ENCODE results near the gene TAF1B. TPM values are rescaled to one million over a fixed set of nuclear protein-coding genes. Genes with fewer than 3 reads are reported as not detected.

The TAF1B gene
- total RNA-seq, 1 donor from 2014 or later = 19.5 TPM

DNA sequence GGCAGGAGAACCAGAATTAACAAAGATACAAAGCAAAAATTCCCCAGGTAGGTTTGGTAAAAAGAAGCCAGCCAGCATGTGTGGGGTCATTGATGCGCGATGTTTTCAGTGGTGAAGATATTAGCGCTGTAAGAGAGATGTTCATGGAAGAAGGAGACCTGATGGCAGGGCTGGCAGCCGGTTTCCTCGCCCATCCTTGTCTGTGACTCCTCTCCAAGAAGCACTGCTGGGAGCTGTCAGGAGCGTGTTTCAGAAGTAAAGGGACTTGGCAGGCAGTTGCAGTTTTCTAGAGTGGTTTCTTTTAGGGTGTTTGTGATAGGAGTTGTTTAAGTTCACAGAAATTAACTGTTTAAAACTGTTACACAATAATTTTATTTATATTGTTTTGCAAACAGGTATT lies 24.6 kb downstream of the TAF1B start:
- H3K36me3 ChIP-seq = peaks cover 22% of the 10 kb centered on the region
- H3K27ac ChIP-seq = no peak overlapping the region
- intact Hi-C loops (cut with DNase I) = no loop called here
- TF ChIP-seq, protein P1, sequence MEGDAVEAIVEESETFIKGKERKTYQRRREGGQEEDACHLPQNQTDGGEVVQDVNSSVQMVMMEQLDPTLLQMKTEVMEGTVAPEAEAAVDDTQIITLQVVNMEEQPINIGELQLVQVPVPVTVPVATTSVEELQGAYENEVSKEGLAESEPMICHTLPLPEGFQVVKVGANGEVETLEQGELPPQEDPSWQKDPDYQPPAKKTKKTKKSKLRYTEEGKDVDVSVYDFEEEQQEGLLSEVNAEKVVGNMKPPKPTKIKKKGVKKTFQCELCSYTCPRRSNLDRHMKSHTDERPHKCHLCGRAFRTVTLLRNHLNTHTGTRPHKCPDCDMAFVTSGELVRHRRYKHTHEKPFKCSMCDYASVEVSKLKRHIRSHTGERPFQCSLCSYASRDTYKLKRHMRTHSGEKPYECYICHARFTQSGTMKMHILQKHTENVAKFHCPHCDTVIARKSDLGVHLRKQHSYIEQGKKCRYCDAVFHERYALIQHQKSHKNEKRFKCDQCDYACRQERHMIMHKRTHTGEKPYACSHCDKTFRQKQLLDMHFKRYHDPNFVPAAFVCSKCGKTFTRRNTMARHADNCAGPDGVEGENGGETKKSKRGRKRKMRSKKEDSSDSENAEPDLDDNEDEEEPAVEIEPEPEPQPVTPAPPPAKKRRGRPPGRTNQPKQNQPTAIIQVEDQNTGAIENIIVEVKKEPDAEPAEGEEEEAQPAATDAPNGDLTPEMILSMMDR (IDR thresholded peaks at IDR 0.05) = no peak
- no peak overlapping the region for H3K4me3 ChIP-seq
- ATAC-seq (no peak), DNase-seq (no peak)
- H3K27me3 ChIP-seq = no peaks in the 10 kb centered on the region
- no peaks in the 10 kb centered on the region for H3K9me3 ChIP-seq
- H3K4me1 ChIP-seq = no peaks in the 10 kb centered on the region

DNA sequence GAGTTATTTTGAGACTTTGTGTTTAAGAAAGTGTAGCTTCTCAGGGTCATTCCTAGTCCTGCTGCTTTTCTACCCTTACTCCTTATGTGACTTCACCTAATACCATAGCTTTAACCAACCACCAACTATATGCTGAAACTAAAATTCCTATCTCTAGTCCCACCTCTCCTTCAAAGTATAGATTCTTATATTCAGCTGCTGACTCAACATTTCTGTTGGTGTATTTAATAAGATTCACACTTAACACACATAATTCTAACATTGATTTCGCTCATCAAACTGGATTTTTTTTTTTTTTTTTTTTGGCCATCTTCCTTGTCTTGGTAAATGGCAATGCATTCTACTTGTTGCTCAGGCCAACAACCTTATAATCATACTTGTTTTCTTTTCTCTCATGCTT lies 30.1 kb downstream of the TAF1B start:
- H3K27me3 ChIP-seq = no peaks in the 10 kb centered on the region
- DNase-seq (no peak), ATAC-seq (no peak)
- H3K4me3 ChIP-seq = no peak overlapping the region
- intact Hi-C loops (cut with DNase I) = no loop called here
- H3K4me1 ChIP-seq = no peaks in the 10 kb centered on the region
- peaks cover 59% of the 10 kb centered on the region for H3K36me3 ChIP-seq
- no peaks in the 10 kb centered on the region for H3K9me3 ChIP-seq
- no peak overlapping the region for H3K27ac ChIP-seq
- TF ChIP-seq, protein P1 (IDR thresholded peaks at IDR 0.05) = no peak

DNA sequence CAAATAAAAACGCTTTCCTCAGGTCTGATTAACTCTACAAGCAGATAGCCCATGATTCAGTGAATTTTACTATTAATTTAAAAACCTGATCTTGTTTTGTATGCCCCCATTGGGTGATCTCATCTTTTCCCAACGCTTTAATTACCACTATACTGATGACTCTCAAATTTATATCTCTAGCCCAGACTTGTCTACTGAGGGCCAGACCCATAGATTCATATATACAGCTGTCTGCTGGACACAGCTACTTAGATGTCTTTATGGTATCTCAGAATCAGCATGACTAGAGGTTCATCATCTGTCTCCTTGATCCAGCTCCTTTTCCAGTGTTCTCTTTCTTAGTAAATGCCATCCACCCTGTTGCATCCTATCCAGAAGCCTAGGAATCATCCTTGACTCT lies 33.8 kb downstream of the TAF1B start:
- DNase-seq (no peak), ATAC-seq (no peak)
- peaks cover 57% of the 10 kb centered on the region for H3K36me3 ChIP-seq
- H3K27ac ChIP-seq = no peak overlapping the region
- no peaks in the 10 kb centered on the region for H3K4me1 ChIP-seq
- intact Hi-C loops (cut with DNase I) = no loop called here
- TF ChIP-seq, protein P1 (IDR thresholded peaks at IDR 0.05) = no peak
- no peaks in the 10 kb centered on the region for H3K27me3 ChIP-seq
- no peaks in the 10 kb centered on the region for H3K9me3 ChIP-seq
- H3K4me3 ChIP-seq = no peak overlapping the region

DNA sequence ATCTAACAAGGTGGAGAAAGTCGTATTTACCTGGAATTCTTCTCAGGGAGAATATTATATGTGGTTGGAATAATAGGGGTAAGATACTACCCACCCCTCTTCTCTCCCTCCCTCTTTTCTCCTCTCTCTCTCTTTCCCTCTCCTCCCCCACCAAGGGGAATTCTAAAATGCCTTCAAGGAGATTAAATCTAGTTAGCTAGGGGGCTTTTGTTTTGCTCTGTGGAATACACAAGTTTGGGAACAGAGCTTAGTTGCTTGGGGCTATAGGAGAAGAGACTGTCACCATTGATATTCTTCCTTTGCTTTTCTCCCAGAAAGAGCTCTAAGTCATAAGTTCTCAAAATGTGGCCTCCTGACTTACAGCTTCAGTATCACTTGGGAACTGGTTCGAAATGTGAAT lies 34.5 kb downstream of the TAF1B start:
- H3K36me3 ChIP-seq = peaks cover 57% of the 10 kb centered on the region
- no peak overlapping the region for H3K27ac ChIP-seq
- intact Hi-C loops (cut with DNase I) = no loop called here
- no peaks in the 10 kb centered on the region for H3K4me1 ChIP-seq
- TF ChIP-seq, protein P1 (IDR thresholded peaks at IDR 0.05) = no peak
- H3K4me3 ChIP-seq = no peak overlapping the region
- H3K27me3 ChIP-seq = no peaks in the 10 kb centered on the region
- ATAC-seq (no peak), DNase-seq (no peak)
- no peaks in the 10 kb centered on the region for H3K9me3 ChIP-seq

DNA sequence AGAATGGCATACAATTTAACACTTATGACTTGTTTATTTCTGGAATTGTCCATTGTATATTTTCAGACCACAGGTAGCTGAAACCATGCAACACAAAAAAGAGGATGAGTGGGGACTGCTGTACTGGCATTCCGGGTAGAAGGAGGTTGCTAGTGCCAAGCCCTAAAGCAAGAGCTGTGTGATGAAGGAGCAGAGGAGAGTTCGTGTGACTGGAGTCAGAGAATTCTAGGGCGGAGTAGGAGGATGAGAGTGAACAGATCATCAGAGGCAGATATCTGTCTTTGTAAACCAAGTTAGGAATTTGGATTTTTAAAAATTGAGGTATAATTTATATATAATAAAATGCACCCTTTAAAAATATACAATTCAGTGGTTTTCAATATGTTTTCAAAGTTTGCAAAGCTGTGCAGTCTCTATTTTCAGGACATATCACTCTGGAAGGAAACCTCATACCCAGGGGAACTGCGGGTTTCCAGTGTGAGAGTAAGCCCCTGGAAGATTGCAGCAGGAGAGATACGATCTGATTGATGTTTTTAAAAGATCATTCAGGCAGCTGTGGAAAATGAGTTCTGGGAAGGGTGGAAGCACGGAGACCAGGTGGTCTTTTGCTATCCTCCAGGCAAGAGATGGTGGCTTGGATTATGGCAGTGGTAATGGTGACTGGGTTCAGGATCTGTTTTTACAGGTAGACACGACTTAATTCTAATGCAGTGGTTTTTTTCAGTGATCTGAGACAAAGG lies 36.4 kb downstream of the TAF1B start:
- intact Hi-C loops (cut with DNase I) = no loop called here
- Histone ChIP-seq H3K36me3 (peaks cover 46% of the 10 kb centered on the region), H3K27ac (no peak overlapping the region), H3K4me3 (no peak overlapping the region), H3K9me3 (no peaks in the 10 kb centered on the region), H3K27me3 (no peaks in the 10 kb centered on the region), H3K4me1 (no peaks in the 10 kb centered on the region)
- TF ChIP-seq, protein P1 (IDR thresholded peaks at IDR 0.05) = no peak
- DNase-seq = no peak
- no peak for ATAC-seq

DNA sequence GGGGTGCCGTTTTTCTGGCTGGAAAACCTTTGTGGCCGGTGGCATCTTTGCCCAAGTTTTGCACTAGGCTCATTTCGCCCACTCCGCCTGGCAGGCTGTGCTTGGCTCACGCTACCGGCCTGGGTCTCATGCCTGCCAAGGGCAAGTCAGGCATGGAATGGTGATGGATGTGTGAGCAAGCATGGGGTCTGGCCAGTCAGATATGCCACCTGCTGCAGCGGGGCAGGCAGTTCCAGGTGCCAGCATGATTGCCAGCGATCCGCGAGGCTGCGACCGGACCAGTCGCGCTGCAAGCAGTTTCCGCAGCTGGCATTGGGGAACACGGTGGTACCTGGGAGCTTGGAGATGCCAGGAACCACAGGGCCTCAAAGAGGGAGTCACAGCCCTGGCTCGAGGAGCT lies 40.6 kb downstream of the TAF1B start:
- intact Hi-C loops (cut with DNase I) = no loop called here
- ATAC-seq (no peak), DNase-seq (no peak)
- Histone ChIP-seq H3K4me1 (no peaks in the 10 kb centered on the region), H3K27ac (no peak overlapping the region), H3K4me3 (no peak overlapping the region), H3K36me3 (peaks cover 10% of the 10 kb centered on the region), H3K27me3 (no peaks in the 10 kb centered on the region), H3K9me3 (peaks cover 6% of the 10 kb centered on the region)
- TF ChIP-seq, protein P1 (IDR thresholded peaks at IDR 0.05) = no peak
